ENCODE measurements around the gene HYOU1.

DNA sequence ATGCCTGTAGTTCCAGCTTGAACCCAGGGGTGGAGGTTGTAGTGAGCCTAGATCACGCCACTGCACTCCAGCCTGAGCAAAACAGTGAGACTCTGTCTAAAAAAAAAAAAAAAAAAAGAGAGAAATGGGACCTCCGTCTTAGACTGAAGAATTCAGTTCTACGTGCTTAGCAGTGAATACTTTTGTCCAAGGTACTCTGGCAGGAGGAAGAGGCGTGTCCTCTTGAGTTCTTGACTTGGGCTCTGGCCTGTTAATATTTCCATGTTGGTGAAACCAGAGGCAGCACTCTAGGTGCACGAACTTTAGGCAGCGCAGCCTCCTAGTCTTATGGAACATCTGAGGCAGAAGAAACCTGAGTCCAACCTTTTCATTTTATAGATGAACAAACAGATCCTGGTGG lies 30.1 kb upstream of the HYOU1 start:
- TF ChIP-seq EP300 (IDR thresholded peaks at IDR 0.05) (no peak), POLR2A (IDR thresholded peaks at IDR 0.05; ENCODE audit: low read depth) (no peak), POLR2AphosphoS5 (IDR thresholded peaks at IDR 0.05) (no peak)
- TF ChIP-seq, protein P1, sequence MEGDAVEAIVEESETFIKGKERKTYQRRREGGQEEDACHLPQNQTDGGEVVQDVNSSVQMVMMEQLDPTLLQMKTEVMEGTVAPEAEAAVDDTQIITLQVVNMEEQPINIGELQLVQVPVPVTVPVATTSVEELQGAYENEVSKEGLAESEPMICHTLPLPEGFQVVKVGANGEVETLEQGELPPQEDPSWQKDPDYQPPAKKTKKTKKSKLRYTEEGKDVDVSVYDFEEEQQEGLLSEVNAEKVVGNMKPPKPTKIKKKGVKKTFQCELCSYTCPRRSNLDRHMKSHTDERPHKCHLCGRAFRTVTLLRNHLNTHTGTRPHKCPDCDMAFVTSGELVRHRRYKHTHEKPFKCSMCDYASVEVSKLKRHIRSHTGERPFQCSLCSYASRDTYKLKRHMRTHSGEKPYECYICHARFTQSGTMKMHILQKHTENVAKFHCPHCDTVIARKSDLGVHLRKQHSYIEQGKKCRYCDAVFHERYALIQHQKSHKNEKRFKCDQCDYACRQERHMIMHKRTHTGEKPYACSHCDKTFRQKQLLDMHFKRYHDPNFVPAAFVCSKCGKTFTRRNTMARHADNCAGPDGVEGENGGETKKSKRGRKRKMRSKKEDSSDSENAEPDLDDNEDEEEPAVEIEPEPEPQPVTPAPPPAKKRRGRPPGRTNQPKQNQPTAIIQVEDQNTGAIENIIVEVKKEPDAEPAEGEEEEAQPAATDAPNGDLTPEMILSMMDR (IDR thresholded peaks at IDR 0.05): no peak

Measured in esophagus muscularis mucosa (tissue), 4 donors.